Ramos (cell line): Measurements from ENCODE around the gene FMNL2.
"Not testable (repeated sequence)": the region's sequence is repeated elsewhere in the genome, so short reads cannot be mapped to it uniquely, and the experiment has no call there.

Source experiments
- in situ Hi-C: fragments of 300-500 bp; cut with MboI; formaldehyde crosslinking; loops from one replicate; pipeline ENCODE4 v1.14.3; 2022; ENCODE audit warnings: low sequenced_read_pairs; ENCODE audit not compliant: unreplicated experiment

FMNL2 gene

GRCh38 chr2:152335016-152335725 lies at the start of gene FMNL2:
Gene FMNL2, plus strand, starts transcription at chr2:152335174.
- in situ Hi-C loops: no loop called here

- in situ Hi-C loops: no loop called here
Observed at GRCh38 chr2:152292991-152293390, 42.0 kb upstream of the FMNL2 start.

- in situ Hi-C loops: no loop called here
Observed at GRCh38 chr2:152297715-152298114, 37.3 kb upstream of the FMNL2 start.

- in situ Hi-C loops: no loop called here
Observed at GRCh38 chr2:152298754-152299153, 36.2 kb upstream of the FMNL2 start.

- in situ Hi-C loops: no loop called here
Observed at GRCh38 chr2:152301131-152301530, 33.8 kb upstream of the FMNL2 start.

GRCh38 chr2:152303951-152304350 lies 31.0 kb upstream of the FMNL2 start:
- in situ Hi-C loops: no loop called here

GRCh38 chr2:152304836-152305235 lies 30.1 kb upstream of the FMNL2 start:
- in situ Hi-C loops: no loop called here

- in situ Hi-C loops: no loop called here
Observed at GRCh38 chr2:152307863-152308262, 27.1 kb upstream of the FMNL2 start.

GRCh38 chr2:152309352-152310214 lies 25.4 kb upstream of the FMNL2 start:
- in situ Hi-C loops: no loop called here

- in situ Hi-C loops: no loop called here
Observed at GRCh38 chr2:152319822-152320570, 15.0 kb upstream of the FMNL2 start.

- in situ Hi-C loops: no loop called here
Observed at GRCh38 chr2:152320814-152321213, 14.2 kb upstream of the FMNL2 start.

- in situ Hi-C loops: no loop called here
Observed at GRCh38 chr2:152322222-152322621, 12.8 kb upstream of the FMNL2 start.

GRCh38 chr2:152325126-152325525 lies 9.8 kb upstream of the FMNL2 start:
- in situ Hi-C loops: not testable (repeated sequence)

GRCh38 chr2:152326710-152327109 lies 8.3 kb upstream of the FMNL2 start:
- in situ Hi-C loops: no loop called here

- in situ Hi-C loops: no loop called here
Observed at GRCh38 chr2:152328013-152328412, 7.0 kb upstream of the FMNL2 start.

GRCh38 chr2:152330235-152330866 lies 4.6 kb upstream of the FMNL2 start:
- in situ Hi-C loops: no loop called here

- in situ Hi-C loops: no loop called here
Observed at GRCh38 chr2:152334701-152335015, 316 bp upstream of the FMNL2 start.

GRCh38 chr2:152335726-152336118 lies 748 bp downstream of the FMNL2 start:
- in situ Hi-C loops: no loop called here

- in situ Hi-C loops: no loop called here
Observed at GRCh38 chr2:152336119-152336853, 1.3 kb downstream of the FMNL2 start.
